DND-41 (cell line): ENCODE data around the gene TMEM181.

Experiments
- ATAC-seq: fragments of 200-7000 bp; cut with Tn5 transposase; 3 replicates; pipeline ENCODE4 v1.9.1; 2021; ENCODE audit warnings: low read depth; ENCODE audit not compliant: insufficient read depth
- DNase-seq: peaks from one replicate; pipeline ENCODE4 v3.0.0-alpha.2; 2020
- H2AFZ ChIP-seq: 2 replicates; pipeline ENCODE4 v1.6.0; 2012; ENCODE audit warnings: low read depth, low read length
- H3K27ac ChIP-seq: 2 replicates; pipeline ENCODE4 v1.5.1; 2012; ENCODE audit warnings: low read length, inconsistent platforms
- H3K27me3 ChIP-seq: fragments of 200-600 bp; sonication (generic); 2 replicates; pipeline ENCODE4 v1.6.0; 2012; ENCODE audit warnings: low read length, mild to moderate bottlenecking, inconsistent platforms; ENCODE audit not compliant: insufficient read depth, poor library complexity
- H3K36me3 ChIP-seq: 2 replicates; pipeline ENCODE4 v1.5.1; 2012; ENCODE audit warnings: low read length, inconsistent platforms; ENCODE audit not compliant: insufficient read depth
- H3K4me1 ChIP-seq: 2 replicates; pipeline ENCODE4 v1.5.1; 2012; ENCODE audit warnings: mild to moderate bottlenecking, low read length; ENCODE audit not compliant: insufficient read depth
- H3K4me2 ChIP-seq: 2 replicates; pipeline ENCODE4 v1.6.0; 2012; ENCODE audit warnings: mild to moderate bottlenecking, moderate library complexity, low read length, inconsistent platforms; ENCODE audit not compliant: insufficient read depth
- H3K4me3 ChIP-seq, 2 experiments: fragments of 200-600 bp in 1 of 2; shearing (Covaris generic) in 1 of 2; 2 replicates each; pipeline ENCODE4 v1.5.1; 2012 to 2016; ENCODE audit warnings: inconsistent platforms in 2 of 2, low read length in 2 of 2, mild to moderate bottlenecking in 2 of 2, low read depth in 1 of 2, moderate library complexity in 1 of 2
- H3K79me2 ChIP-seq: 2 replicates; pipeline ENCODE4 v1.6.0; 2012; ENCODE audit warnings: low read length, inconsistent platforms; ENCODE audit not compliant: insufficient read depth
- H3K9ac ChIP-seq: 2 replicates; pipeline ENCODE4 v1.6.0; 2012; ENCODE audit warnings: low read depth, mild to moderate bottlenecking, inconsistent platforms, low read length, moderate library complexity
- H3K9me3 ChIP-seq: 2 replicates; pipeline ENCODE4 v1.5.1; 2012; ENCODE audit warnings: low read length, moderate library complexity, mild to moderate bottlenecking, inconsistent platforms; ENCODE audit not compliant: insufficient read depth, severe bottlenecking
- H4K20me1 ChIP-seq: 2 replicates; pipeline ENCODE4 v1.6.0; 2012; ENCODE audit warnings: low read length; ENCODE audit not compliant: insufficient read depth
- CTCF ChIP-seq: IDR thresholded peaks from 2 replicates; pipeline ENCODE4 v1.5.1; 2012; ENCODE audit warnings: borderline replicate concordance, low read length, moderate library complexity, mild to moderate bottlenecking; ENCODE audit not compliant: poor library complexity, severe bottlenecking; ENCODE audit errors: extremely low read depth
- EZH2 ChIP-seq: IDR thresholded peaks from 3 replicates; pipeline ENCODE4 v1.6.1; 2012; ENCODE audit warnings: borderline replicate concordance, low read depth, mild to moderate bottlenecking, moderate library complexity, low read length, inconsistent platforms; ENCODE audit not compliant: severe bottlenecking

TMEM181 gene

GRCh38 chr6:158571826-158572652 is 12.1 kb downstream of the TMEM181 start:
- Histone ChIP-seq H4K20me1 (peaks cover 52% of the 10 kb centered on the region), H3K9ac (no peak overlapping the region), H3K36me3 (peaks cover 39% of the 10 kb centered on the region), H3K27me3 (no peaks in the 10 kb centered on the region), H3K4me1 (no peaks in the 10 kb centered on the region), H3K4me3 (no peak overlapping the region), H3K27ac (no peak overlapping the region), H3K79me2 (peaks cover 71% of the 10 kb centered on the region), H3K9me3 (no peaks in the 10 kb centered on the region), H3K4me2 (no peak overlapping the region), H2AFZ (no peak overlapping the region)
- no peak for TF ChIP-seq CTCF
- TF ChIP-seq EZH2: no peak
- DNase-seq (no peak), ATAC-seq (no peak)

GRCh38 chr6:158572653-158573541 is 13.0 kb downstream of the TMEM181 start:
- Histone ChIP-seq H2AFZ (no peak overlapping the region), H3K36me3 (peaks cover 45% of the 10 kb centered on the region), H3K27ac (no peak overlapping the region), H3K9ac (no peak overlapping the region), H3K27me3 (no peaks in the 10 kb centered on the region), H3K9me3 (no peaks in the 10 kb centered on the region), H3K4me2 (no peak overlapping the region), H3K4me1 (no peaks in the 10 kb centered on the region), H4K20me1 (peaks cover 44% of the 10 kb centered on the region), H3K79me2 (peaks cover 65% of the 10 kb centered on the region), H3K4me3 (no peak overlapping the region)
- ATAC-seq: no peak
- TF ChIP-seq EZH2 (no peak), CTCF (no peak)
- no peak for DNase-seq

GRCh38 chr6:158573542-158573931 is 13.6 kb downstream of the TMEM181 start:
- no peak overlapping the region for H3K4me2 ChIP-seq
- no peaks in the 10 kb centered on the region for H3K9me3 ChIP-seq
- no peak overlapping the region for H3K9ac ChIP-seq
- peaks cover 45% of the 10 kb centered on the region for H3K36me3 ChIP-seq
- no peak overlapping the region for H2AFZ ChIP-seq
- no peaks in the 10 kb centered on the region for H3K27me3 ChIP-seq
- no peak overlapping the region for H3K27ac ChIP-seq
- H4K20me1 ChIP-seq: peaks cover 37% of the 10 kb centered on the region
- no peaks in the 10 kb centered on the region for H3K4me1 ChIP-seq
- no peak overlapping the region for H3K4me3 ChIP-seq
- TF ChIP-seq EZH2 (no peak), CTCF (no peak)
- peaks cover 59% of the 10 kb centered on the region for H3K79me2 ChIP-seq
- ATAC-seq (no peak), DNase-seq (no peak)
